HG03342 (cell line): ENCODE measurements around the gene MCUR1.
"Not testable (repeated sequence)": the region's sequence is repeated elsewhere in the genome, so short reads cannot be mapped to it uniquely, and the experiment has no call there.

Experiments used
- ATAC-seq: cut with Tn5 transposase; IDR thresholded peaks from one replicate; pipeline ENCODE4 v1.9.1; 2021; ENCODE audit warnings: mild to moderate bottlenecking, moderate library complexity; ENCODE audit not compliant: unreplicated experiment

The MCUR1 gene

DNA sequence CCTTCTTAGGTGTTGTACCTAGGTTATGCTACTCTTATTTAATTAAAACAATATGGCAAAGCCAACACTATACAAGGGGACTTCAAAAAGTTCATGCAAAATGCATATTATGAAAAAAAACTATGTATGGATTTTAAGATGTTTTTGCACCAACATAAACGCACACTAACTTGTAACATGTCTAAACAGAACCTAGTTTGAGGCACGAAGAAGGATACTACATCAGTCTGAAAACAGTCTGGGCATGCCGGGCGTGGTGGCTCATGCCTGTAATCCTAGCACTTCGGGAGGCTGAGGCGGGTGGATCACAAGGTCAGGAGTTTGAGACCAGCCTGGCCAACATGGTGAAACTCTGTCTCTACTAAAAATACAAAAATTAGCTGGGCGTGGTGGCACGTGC lies 34.2 kb downstream of the MCUR1 start:
- ATAC-seq = not testable (repeated sequence)

DNA sequence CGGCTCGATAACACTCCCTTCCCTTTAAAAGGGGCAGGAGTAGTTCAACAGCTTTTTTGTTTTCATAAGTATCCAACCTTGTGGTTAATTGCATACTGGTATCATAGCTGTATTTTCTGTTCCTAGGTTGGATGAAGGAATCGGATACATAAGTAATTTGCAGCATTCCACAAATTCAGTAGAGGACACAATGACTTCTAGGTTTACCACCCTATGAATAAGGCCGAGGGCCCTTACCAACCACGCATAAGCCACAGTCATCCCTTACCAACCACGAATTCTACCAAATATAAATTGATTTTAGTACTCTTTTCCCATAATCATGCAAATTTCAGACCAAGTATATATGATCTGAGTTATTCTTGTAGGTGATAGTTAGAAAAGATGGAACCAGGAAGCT lies 36.3 kb downstream of the MCUR1 start:
- ATAC-seq = no peak

DNA sequence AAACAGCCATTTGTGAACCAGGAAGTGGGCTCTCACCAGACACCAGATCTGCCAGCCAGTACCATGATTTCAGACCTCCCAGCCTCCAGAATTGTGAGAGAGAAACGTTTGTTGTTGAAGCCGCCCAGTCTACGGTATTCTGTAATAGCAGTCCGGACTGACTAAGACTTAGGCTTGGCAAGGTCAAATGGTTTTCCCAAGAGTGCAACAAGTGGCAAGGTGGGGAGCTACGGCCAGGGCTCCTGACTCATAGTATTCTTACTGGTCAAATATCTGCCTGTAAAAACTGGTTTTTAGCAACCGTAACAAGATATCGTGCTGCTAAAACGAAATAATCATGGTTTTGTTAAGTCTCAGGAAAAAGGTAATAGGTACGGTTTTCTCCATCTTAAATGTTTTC lies 37.8 kb downstream of the MCUR1 start:
- no peak for ATAC-seq

GRCh38 chr6:13775466-13775865 lies 38.9 kb downstream of the MCUR1 start:
- not testable (repeated sequence) for ATAC-seq

DNA sequence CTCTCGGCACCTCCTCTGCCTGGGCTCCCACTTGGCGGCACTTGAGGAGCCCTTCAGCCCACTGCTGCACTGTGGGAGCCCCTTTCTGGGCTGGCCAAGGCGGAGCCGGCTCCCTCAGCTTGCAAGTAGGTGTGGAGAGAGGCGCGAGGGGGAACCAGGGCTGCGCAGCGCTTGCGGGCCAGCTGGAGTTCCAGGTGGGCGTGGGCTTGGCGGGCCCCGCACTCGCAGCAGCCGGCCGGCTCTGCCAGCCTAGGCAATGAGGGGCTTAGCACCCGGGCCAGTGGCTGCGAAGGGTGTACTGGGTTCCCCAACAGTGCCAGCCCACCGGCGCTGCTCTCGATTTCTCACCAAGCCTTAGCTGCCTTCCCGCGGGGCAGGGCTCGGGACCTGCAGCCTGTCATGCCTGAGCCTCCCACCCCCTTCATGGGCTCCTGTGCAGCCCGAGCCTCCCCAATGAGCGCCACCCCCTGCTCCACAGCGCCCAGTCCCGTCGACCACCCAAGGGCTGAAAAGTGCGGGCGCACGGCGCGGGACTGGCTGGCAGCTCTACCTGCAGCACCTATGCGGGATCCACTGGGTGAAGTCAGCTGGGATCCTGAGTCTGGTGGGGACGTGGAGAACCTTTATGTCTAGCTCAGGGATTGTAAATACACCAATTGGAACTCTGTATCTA lies 41.9 kb downstream of the MCUR1 start:
- not testable (repeated sequence) for ATAC-seq

GRCh38 chr6:13769655-13770053 lies 44.7 kb downstream of the MCUR1 start:
- ATAC-seq = no peak

DNA sequence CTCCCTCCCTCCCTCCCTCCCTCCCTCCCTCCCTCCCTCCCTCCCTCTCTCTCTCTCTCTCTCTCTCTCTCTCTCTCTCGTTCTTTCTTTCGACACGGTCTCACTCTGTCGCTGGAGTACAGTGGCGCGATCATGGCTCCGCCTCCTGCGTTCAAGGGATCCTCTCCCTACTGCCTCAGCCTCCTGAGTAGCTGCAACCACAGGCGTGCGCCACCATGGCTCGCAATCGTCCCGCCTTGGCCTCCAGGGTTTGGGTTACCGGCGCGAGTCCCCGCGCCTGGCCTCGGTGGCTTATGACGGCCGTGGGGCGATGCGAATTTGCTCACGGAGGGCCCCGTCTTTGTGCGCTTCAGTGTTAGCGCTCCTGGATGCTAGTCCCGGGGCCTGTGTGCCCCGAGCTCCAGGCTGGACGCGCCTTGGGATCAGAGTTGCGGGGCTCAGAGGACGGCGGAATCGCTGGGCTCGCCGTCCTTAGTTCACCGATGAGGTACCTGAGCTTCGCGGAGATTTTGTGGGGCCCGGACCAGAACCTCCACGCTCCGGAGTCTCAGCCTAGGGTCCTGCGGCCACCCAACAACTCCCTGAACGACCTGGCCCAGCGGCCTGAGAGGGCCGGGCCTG lies 45.2 kb downstream of the MCUR1 start:
- ATAC-seq = no peak

DNA sequence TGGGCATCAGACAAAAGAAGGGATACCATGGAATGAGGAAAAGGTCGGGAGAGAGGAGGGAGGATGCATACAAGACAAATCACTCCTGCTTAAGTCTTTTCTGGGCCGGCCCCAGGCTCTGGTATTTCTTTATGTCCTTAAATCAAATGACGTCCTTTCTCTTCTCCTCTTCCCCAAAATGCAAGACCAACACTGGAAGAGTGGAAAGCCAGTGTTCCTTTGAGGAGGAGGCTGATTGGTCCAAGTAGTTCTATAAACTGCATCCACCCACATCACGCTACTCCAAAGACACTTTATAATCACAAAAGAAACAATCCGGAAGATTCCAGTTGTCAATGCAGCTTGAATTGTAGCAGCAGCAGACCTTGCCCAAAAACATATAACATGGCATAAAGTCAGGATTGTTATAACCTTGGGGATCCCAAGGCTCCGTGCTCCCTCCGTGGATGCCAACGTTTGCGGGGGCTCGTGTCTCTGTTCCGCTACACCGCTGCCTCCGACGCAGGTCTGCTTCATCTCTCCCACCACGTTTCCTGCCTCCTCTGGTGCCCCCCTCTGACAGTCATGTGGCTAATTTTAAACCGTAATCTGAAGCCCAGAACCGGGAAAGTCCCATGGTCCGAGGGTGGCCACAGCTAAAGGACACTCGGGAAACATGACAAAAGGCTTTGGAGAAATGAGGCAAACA lies 47.1 kb downstream of the MCUR1 start:
- ATAC-seq = no peak

DNA sequence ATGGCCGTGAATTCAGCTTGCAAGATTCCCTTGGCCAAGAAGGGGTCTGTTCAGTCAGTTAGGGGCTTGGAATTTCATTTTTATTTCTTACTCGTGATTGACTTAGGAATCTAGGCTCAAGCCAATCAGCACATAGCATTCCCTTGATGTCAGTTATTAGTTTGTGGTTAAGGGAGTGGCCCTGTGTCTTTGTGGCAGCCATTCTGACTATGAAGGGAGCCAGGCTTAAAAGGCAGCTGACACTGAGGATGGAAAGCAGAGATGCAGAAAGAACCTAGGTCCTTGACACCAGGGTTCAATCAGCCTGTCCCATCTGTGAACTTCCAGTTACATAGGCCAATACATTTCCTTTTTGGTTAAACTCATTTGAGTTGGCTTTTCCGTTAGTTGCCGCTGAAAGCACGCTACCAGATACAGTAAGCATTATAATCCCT lies 48.1 kb downstream of the MCUR1 start:
- no peak for ATAC-seq

- no peak for ATAC-seq
Measured at GRCh38 chr6:13765570-13765969, 48.8 kb downstream of the MCUR1 start.

DNA sequence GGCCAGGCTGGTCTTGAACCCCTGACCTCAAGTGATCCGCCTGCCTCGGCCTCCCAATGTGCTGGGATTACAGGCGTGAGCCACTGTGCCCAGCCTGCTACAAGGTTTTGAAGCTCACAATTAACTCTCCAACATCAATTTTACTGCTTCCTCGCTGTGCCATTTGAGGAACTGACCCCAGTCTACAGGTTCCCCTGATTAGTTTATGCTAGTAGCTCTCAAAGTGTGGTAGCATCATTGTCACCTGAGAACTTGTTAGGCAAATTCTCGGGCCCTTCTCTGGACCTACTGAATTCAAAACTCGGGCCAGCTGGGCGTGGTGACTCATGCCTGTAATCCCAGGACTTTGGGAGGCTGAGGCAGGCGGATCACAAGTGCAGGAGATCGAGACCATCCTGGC lies 49.4 kb downstream of the MCUR1 start:
- no peak for ATAC-seq

DNA sequence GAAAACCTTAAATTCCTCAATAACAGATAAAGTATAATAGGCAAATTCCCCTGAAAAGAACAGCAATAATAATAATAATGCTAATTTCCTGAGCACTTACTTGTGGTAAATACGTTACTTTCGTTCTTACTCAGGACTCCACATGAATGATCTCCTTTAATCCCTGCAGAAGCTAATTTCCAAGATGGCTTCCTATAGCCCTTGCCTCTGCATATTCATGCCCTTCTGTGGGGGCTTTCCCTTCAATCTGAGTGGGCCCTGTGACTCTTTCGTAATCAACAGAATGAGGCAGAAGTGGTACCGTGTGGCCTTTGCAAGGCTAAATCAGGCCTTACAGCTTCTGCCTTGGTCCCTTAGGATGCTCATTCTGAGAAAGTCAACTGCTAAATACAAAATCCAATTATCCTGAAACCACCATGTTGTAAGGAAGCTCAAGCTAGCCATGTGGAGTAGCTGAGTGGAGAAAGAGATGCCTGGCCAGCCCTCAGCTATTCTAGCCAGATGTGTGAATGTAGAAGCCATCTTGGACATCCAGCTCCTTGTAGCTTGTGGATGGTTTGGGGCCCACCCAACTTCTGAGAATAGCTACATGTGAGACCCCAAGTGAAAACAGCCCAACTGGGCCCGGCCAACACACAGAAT lies 50.5 kb downstream of the MCUR1 start:
- peak; percentile 56 for ATAC-seq

- no peak for ATAC-seq
Measured at GRCh38 chr6:13762611-13763441, 51.5 kb downstream of the MCUR1 start.

GRCh38 chr6:13761361-13762036 lies 52.9 kb downstream of the MCUR1 start:
- no peak for ATAC-seq

DNA sequence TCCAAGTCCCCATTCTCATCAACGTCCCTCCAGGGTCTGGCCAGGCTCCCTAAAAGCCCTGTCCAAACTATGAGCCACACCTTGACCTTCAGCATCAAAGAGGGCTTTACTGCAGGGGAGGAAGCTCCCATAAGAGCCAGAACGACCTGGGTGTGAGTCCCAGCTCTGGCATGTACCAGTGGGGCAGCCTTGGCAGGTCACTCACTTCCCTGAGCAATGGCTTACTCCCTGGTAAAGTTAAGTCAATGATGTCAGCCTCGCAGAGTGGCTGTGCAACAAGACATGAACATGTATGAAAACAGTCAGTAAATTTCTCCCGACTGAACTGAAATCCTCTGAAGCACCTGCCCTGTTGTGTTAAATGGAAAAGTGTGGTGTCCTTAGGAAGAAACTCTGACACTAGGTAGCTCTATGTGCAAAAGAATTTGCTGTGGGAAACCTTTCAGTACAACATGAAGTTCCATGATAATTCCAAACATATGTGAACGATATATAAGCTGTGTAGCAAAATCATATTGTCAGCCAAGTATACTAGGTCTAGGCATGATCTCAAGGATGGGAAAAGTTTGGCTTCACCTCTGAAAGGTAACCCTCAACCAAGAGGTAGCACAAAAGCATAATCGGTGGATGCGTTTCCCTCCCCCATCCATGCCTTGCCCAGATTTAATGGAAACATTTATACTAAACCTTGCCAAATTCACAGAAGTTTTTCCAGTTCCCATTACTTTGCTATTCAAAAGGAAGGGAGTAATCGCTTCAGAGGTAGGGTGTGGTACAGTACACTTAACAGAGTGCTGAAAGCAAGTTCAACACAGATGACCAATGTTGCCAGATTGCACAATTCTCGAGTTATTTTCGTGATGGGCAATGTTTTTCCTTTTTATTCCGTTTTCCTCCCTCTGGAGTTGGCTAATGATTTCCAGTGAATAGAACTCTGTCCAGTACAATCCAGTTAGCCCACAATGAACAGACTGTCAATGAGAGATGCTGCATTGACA lies 53.8 kb downstream of the MCUR1 start:
- no peak for ATAC-seq

DNA sequence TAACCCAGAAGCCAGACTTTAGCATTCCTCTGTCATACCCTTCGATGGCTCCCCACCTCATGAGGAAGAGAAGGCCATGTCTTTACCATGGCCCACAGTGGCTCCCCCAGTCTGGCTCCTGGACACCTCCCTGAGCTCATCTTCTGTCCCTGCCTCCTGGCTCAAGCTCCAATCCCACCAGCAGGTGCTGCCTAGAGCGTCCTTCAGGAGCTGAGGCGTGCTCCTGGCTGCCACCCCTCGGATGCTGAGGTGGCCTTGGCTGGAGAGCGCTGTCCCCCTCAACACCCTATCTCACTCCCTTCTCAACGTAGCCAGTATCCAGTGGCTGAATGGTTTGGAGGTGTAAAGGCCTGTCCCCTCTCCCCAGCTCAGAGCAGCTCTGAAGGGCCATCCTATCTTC lies 55.3 kb downstream of the MCUR1 start:
- ATAC-seq = no peak

DNA sequence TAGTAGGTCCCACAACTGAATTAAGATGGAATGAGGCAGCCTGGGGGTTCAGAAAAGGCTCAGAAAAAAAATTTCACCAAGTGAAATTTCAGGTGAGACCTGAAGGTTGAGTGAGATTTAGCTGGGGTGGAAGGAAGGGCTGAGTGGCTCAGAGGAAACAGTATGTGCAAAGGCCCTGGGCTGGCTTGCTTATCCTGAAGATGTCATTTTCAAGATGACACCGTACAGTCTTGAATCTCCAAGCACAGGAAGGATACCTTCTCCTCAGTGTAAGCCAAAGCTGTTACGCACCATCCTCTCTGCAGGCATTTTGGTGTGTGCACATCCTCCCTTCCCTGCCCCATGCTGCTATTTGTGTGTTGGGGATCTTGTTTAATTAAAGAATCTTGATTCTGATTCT lies 59.7 kb downstream of the MCUR1 start:
- no peak for ATAC-seq

GRCh38 chr6:13743736-13744127 lies 70.6 kb downstream of the MCUR1 start:
- ATAC-seq = no peak
